Measurements from ENCODE around the gene MTO1.

DNA sequence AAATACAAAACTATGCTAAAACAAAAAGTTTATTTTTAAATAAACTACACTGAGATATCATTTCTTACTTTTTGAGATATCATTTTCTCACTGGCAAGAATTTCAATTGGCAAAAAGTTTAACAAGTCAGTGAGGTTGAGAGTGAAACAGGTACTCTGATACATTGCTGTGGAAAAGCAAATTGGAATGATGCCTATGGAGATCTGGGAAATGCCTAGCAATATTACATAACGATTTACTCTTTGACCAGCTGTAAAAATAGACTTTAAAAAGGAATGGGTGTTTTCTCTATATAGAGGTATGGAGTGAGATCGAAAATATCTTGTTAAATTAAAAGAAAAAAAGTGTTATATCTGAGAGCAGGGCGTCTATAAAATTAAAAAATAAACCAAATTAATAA lies 26.3 kb upstream of the MTO1 start:
- TF ChIP-seq CTCF (IDR thresholded peaks at IDR 0.05) = no peak
- TF ChIP-seq POLR2A (IDR thresholded peaks at IDR 0.05) = no peak
